HepG2 (cell line): ENCODE results near the gene ADGRB3. TPM values are rescaled to one million over a fixed set of nuclear protein-coding genes. Genes with fewer than 3 reads are reported as not detected.

Source experiments
- ATAC-seq: fragments of 200-7000 bp; cut with Tn5 transposase; 3 replicates; pipeline ENCODE4 v1.9.1; 2020; ENCODE audit warnings: mild to moderate bottlenecking, moderate library complexity
- BruUV-seq: library from RNA; stranded (reverse); fragments of 400-500 nt; replicated peaks from 2 replicates; lab custom pipeline; 2021; lab: Mats Ljungman, UMichigan
- CTCF ChIA-PET: fragments of 300-600 bp; formaldehyde crosslinking; extraction: SDS; loops from one replicate; lab custom pipeline; 2021; ENCODE audit warnings: low total read pairs, inconsistent platforms, low intra/inter-chr PET ratio; lab: Yijun Ruan, JAX
- POLR2A ChIA-PET: fragments of 350-600 bp; sonication (Branson Sonifier 250); formaldehyde crosslinking; loops from one replicate; lab custom pipeline; 2020; ENCODE audit warnings: antibody characterized with exemption, inconsistent platforms; lab: Yijun Ruan, JAX
- DNase-seq: peaks from one replicate; pipeline ENCODE4 v3.0.0-alpha.2; 2015; ENCODE audit warnings: low spot score
- FAIRE-seq: peaks from 3 replicates; lab custom pipeline; 2011; peaks lifted over from hg19 to GRCh38; lab: Jason Lieb, UNC
- H2AFZ ChIP-seq: one replicate; pipeline ENCODE4 v1.6.1; 2011; ENCODE audit warnings: low read length, inconsistent platforms
- H3K27ac ChIP-seq: fragments of 300-600 bp; 3 replicates; pipeline ENCODE4 v1.8.0; 2011; ENCODE audit warnings: mixed run types, mild to moderate bottlenecking, mixed read lengths, low read length, inconsistent platforms; ENCODE audit not compliant: insufficient read depth; ENCODE audit errors: extremely low read length
- H3K27me3 ChIP-seq, 2 experiments: fragments of 200-600 bp in 1 of 2; 2 replicates in 1 of 2; 3 replicates in 1 of 2; pipeline versions ENCODE4 v1.6.0 to v1.8.0; 2011; ENCODE audit warnings: low read length in 2 of 2, mild to moderate bottlenecking in 2 of 2, moderate library complexity in 2 of 2, inconsistent platforms in 1 of 2; ENCODE audit not compliant: insufficient read depth in 2 of 2, control insufficient read depth in 1 of 2
- H3K36me3 ChIP-seq, 2 experiments: fragments of 200-600 bp in 1 of 2; replicated peaks in 1 of 2; 2 replicates in 1 of 2; 3 replicates in 1 of 2; pipeline versions ENCODE4 v1.5.1 to v1.8.0; 2011; ENCODE audit warnings: low read length in 2 of 2, inconsistent platforms in 1 of 2; ENCODE audit not compliant: insufficient read depth in 2 of 2, control insufficient read depth in 1 of 2
- H3K4me1 ChIP-seq: 2 replicates; pipeline ENCODE4 v1.5.1; 2012; ENCODE audit warnings: low read length, inconsistent platforms; ENCODE audit not compliant: insufficient read depth
- H3K4me2 ChIP-seq: 2 replicates; pipeline ENCODE4 v1.6.0; 2011; ENCODE audit warnings: low read depth, low read length, inconsistent platforms
- H3K4me3 ChIP-seq, 3 experiments: fragments of 200-600 bp in 1 of 3; sonication (generic), shearing (Covaris generic) in 1 of 3; replicated peaks in 1 of 3; 2 replicates each; pipeline ENCODE4 v1.5.1; 2011 to 2016; ENCODE audit warnings: low read length in 3 of 3, inconsistent platforms in 2 of 3, low read depth in 2 of 3, mild to moderate bottlenecking in 2 of 3, control low read depth in 1 of 3, mixed read lengths in 1 of 3; ENCODE audit not compliant: insufficient read depth in 1 of 3
- H3K79me2 ChIP-seq: one replicate; pipeline ENCODE4 v1.6.1; 2011; ENCODE audit warnings: low read length, inconsistent platforms; ENCODE audit not compliant: insufficient read depth
- H3K9ac ChIP-seq: 2 replicates; pipeline ENCODE4 v1.6.0; 2011; ENCODE audit warnings: mild to moderate bottlenecking, low read depth, low read length, inconsistent platforms; ENCODE audit not compliant: insufficient read depth
- H3K9me3 ChIP-seq: 2 replicates; pipeline ENCODE4 v1.5.1; 2012; ENCODE audit warnings: mild to moderate bottlenecking, low read length
- H4K20me1 ChIP-seq: 2 replicates; pipeline ENCODE4 v1.6.0; 2011; ENCODE audit warnings: inconsistent platforms, mild to moderate bottlenecking, low read length, moderate library complexity; ENCODE audit not compliant: insufficient read depth
- ATF3 ChIP-seq: sonication (generic); formaldehyde crosslinking; IDR thresholded peaks from 2 replicates; pipeline ENCODE4 v1.4.0; 2020; ENCODE audit warnings: missing genetic modification reagents
- HMGXB3 ChIP-seq: sonication (generic); formaldehyde crosslinking; IDR thresholded peaks from 2 replicates; pipeline ENCODE4 v1.4.0; 2020; ENCODE audit warnings: missing genetic modification reagents, borderline replicate concordance
- KDM1A ChIP-seq: IDR thresholded peaks from 2 replicates; pipeline ENCODE4 v1.6.1; 2016; ENCODE audit warnings: missing compliant biosample characterization
- PCBP1 ChIP-seq: fragments of 200-400 bp; formaldehyde crosslinking; IDR thresholded peaks from 2 replicates; pipeline ENCODE4 v1.6.1; 2017; ENCODE audit warnings: mild to moderate bottlenecking, low read depth, low read length, borderline replicate concordance
- SP140L ChIP-seq: sonication (generic); formaldehyde crosslinking; IDR thresholded peaks from 2 replicates; pipeline ENCODE4 v1.4.0; 2020; ENCODE audit warnings: missing genetic modification reagents, borderline replicate concordance
- SRSF9 ChIP-seq: fragments of 200-400 bp; formaldehyde crosslinking; IDR thresholded peaks from 2 replicates; pipeline ENCODE4 v1.6.1; 2018; ENCODE audit warnings: borderline replicate concordance, mild to moderate bottlenecking, low read depth, low read length; ENCODE audit not compliant: insufficient read depth, poor library complexity, severe bottlenecking
- ZNF761 ChIP-seq: sonication (generic); formaldehyde crosslinking; conservative IDR thresholded peaks from 2 replicates; pipeline ENCODE4 v1.4.0; 2020; ENCODE audit warnings: mild to moderate bottlenecking, missing genetic modification reagents
- in situ Hi-C: cut with HindIII; loops from 2 replicates; pipeline ENCODE4 v1.10.0; 2017; ENCODE audit warnings: low pct_unique_long_range_greater_than_20kb; ENCODE audit not compliant: extremely low pct_ligation_motif_present
- intact Hi-C: fragments of 100-400 bp; cut with micrococcal nuclease; formaldehyde crosslinking; loops from one replicate; pipeline ENCODE4 v1.10.0; 2022; ENCODE audit not compliant: unreplicated experiment
- polyA plus RNA-seq, 8 experiments: library from polyadenylated mRNA; depleted of rRNA in 3 of 8; stranded (reverse) in 7 of 8; unstranded in 1 of 8; fragments of >200 nt; fragmentation: Illumina TruSeq in 4 of 8; extraction: Trizol in 4 of 8; gene quantifications; 2 replicates each; pipeline versions ENCODE4 v1.2.1 to v1.2.3, GENCODE V29; 2011 to 2016; ENCODE audit warnings: low read depth in 4 of 8, missing spikeins in 1 of 8, mixed read lengths in 1 of 8; ENCODE audit not compliant: insufficient read depth in 1 of 8
- total RNA-seq, 5 experiments: library from RNA; depleted of rRNA; stranded (reverse); fragments of >200 nt; fragmentation: Illumina TruSeq; extraction: Trizol; gene quantifications; 2 replicates each; pipeline ENCODE4 v1.2.3, GENCODE V29; 2016; ENCODE audit warnings: low read depth in 1 of 5
- TF ChIP-seq, protein P1 (sequence below): sonication (generic); formaldehyde crosslinking; conservative IDR thresholded peaks from 2 replicates; pipeline ENCODE4 v1.4.0; 2020; ENCODE audit warnings: missing genetic modification reagents
- TF ChIP-seq, protein P2 (sequence below): sonication (generic); formaldehyde crosslinking; IDR thresholded peaks from 2 replicates; pipeline ENCODE4 v1.4.0; 2020; ENCODE audit warnings: low read depth, mild to moderate bottlenecking, missing genetic modification reagents
- TF ChIP-seq, protein P3 (sequence below), 2 experiments: sonication (generic) in 1 of 2; formaldehyde crosslinking in 1 of 2; IDR thresholded peaks; 2 replicates each; pipeline versions ENCODE4 v1.5.1 to v1.6.1; 2011 to 2020; ENCODE audit warnings: borderline replicate concordance in 1 of 2, low read depth in 1 of 2, low read length in 1 of 2, mild to moderate bottlenecking in 1 of 2, missing genetic modification reagents in 1 of 2, moderate library complexity in 1 of 2
- TF ChIP-seq, protein P4 (sequence below): IDR thresholded peaks from 2 replicates; pipeline ENCODE4 v1.6.1; 2016

ADGRB3 gene
- total and polyA plus RNA-seq, 2 of the 13 experiments (the other 11 are each of a cell fraction or from before 2014, with no cell fraction given): not detected

DNA sequence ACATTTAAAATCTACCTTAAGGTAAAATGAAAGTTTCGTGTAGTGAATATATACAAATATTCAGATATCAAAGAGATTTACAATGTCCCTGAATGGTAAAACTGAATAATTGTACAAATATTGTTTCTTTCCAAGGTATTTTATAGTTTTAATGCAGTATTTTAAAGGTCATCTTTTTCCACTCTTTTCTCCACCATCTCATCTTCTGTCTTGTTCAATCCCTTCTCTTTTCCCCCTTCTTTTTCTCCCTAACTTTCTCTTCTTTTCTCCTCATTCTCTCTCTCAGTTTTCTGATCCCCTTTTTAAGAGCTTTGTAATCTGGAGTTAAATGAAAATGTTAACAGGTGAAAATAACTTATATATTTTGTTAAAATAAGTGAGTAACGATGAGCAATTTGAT lies 126.9 kb downstream of the ADGRB3 start (continued):
- TF ChIP-seq, protein P1, sequence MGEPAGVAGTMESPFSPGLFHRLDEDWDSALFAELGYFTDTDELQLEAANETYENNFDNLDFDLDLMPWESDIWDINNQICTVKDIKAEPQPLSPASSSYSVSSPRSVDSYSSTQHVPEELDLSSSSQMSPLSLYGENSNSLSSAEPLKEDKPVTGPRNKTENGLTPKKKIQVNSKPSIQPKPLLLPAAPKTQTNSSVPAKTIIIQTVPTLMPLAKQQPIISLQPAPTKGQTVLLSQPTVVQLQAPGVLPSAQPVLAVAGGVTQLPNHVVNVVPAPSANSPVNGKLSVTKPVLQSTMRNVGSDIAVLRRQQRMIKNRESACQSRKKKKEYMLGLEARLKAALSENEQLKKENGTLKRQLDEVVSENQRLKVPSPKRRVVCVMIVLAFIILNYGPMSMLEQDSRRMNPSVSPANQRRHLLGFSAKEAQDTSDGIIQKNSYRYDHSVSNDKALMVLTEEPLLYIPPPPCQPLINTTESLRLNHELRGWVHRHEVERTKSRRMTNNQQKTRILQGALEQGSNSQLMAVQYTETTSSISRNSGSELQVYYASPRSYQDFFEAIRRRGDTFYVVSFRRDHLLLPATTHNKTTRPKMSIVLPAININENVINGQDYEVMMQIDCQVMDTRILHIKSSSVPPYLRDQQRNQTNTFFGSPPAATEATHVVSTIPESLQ: no peak
- TF ChIP-seq KDM1A (CRISPR knock-in tag): no peak
- no peak for TF ChIP-seq ATF3 (CRISPR knock-in tag)

GRCh38 chr6:68771426-68771825 lies 136.3 kb downstream of the ADGRB3 start:
- H3K27me3 ChIP-seq: no peaks in the 10 kb centered on the region
- no peaks in the 10 kb centered on the region for H4K20me1 ChIP-seq
- H3K4me1 ChIP-seq: no peaks in the 10 kb centered on the region
- H3K36me3 ChIP-seq: no peaks in the 10 kb centered on the region
- no peak overlapping the region for H3K27ac ChIP-seq
- no peak overlapping the region for H3K4me3 ChIP-seq
- intact Hi-C loops: no loop called here
- ChIA-PET POLR2A (no interaction called here), CTCF (no interaction called here)
- no peak overlapping the region for H3K4me2 ChIP-seq
- H2AFZ ChIP-seq: no peak overlapping the region
- in situ Hi-C loops: no loop called here
- DNase-seq (no peak), ATAC-seq (no peak), FAIRE-seq (no peak)
- H3K79me2 ChIP-seq: no peaks in the 10 kb centered on the region
- no peak overlapping the region for H3K9ac ChIP-seq
- H3K9me3 ChIP-seq: no peaks in the 10 kb centered on the region
- no TSS peak for BruUV-seq
- TF ChIP-seq, protein P2, sequence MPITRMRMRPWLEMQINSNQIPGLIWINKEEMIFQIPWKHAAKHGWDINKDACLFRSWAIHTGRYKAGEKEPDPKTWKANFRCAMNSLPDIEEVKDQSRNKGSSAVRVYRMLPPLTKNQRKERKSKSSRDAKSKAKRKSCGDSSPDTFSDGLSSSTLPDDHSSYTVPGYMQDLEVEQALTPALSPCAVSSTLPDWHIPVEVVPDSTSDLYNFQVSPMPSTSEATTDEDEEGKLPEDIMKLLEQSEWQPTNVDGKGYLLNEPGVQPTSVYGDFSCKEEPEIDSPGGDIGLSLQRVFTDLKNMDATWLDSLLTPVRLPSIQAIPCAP (CRISPR knock-in tag): no peak
- no peak for TF ChIP-seq PCBP1
- no peak for TF ChIP-seq SP140L
- TF ChIP-seq, protein P3, sequence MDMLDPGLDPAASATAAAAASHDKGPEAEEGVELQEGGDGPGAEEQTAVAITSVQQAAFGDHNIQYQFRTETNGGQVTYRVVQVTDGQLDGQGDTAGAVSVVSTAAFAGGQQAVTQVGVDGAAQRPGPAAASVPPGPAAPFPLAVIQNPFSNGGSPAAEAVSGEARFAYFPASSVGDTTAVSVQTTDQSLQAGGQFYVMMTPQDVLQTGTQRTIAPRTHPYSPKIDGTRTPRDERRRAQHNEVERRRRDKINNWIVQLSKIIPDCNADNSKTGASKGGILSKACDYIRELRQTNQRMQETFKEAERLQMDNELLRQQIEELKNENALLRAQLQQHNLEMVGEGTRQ (IDR thresholded peaks at IDR 0.05; ENCODE audit: low read depth, low read length): no peak
- TF ChIP-seq, protein P3 (CRISPR knock-in tag; IDR thresholded peaks at IDR 0.05; ENCODE audit: borderline replicate concordance): no peak
- no peak for TF ChIP-seq HMGXB3
- TF ChIP-seq ZNF761 (CRISPR knock-in tag): no peak
- TF ChIP-seq, protein P4, sequence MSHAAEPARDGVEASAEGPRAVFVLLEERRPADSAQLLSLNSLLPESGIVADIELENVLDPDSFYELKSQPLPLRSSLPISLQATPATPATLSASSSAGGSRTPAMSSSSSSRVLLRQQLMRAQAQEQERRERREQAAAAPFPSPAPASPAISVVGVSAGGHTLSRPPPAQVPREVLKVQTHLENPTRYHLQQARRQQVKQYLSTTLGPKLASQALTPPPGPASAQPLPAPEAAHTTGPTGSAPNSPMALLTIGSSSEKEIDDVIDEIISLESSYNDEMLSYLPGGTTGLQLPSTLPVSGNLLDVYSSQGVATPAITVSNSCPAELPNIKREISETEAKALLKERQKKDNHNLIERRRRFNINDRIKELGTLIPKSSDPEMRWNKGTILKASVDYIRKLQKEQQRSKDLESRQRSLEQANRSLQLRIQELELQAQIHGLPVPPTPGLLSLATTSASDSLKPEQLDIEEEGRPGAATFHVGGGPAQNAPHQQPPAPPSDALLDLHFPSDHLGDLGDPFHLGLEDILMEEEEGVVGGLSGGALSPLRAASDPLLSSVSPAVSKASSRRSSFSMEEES (CRISPR knock-in tag): no peak
- no peak for TF ChIP-seq SRSF9
